Fibroblast of lung (primary cell): Measurements from ENCODE around the gene ZDHHC14. TPM values are rescaled to one million over a fixed set of nuclear protein-coding genes. Genes with fewer than 3 reads are reported as not detected.

Source experiments
- DNase-seq, 2 donors: peaks; one replicate each; pipeline versions ENCODE4 v3.0.0 to v3.0.0-alpha.2; 2010; ENCODE audit warnings: low read depth in 2 of 2
- H2AFZ ChIP-seq: 2 replicates; pipeline ENCODE4 v1.5.1; 2012; ENCODE audit warnings: low read length, control low read depth, inconsistent platforms
- H3K27ac ChIP-seq: 2 replicates; pipeline ENCODE4 v1.5.1; 2011; ENCODE audit warnings: low read length, control low read depth; ENCODE audit not compliant: insufficient read depth
- H3K27me3 ChIP-seq: 2 replicates; pipeline ENCODE4 v1.5.1; 2011; ENCODE audit warnings: mild to moderate bottlenecking, low read length; ENCODE audit not compliant: control insufficient read depth, insufficient read depth
- H3K36me3 ChIP-seq: 2 replicates; pipeline ENCODE4 v1.5.1; 2011; ENCODE audit warnings: low read length; ENCODE audit not compliant: control insufficient read depth, insufficient read depth
- H3K4me1 ChIP-seq: 2 replicates; pipeline ENCODE4 v1.5.1; 2011; ENCODE audit warnings: low read length; ENCODE audit not compliant: control insufficient read depth, insufficient read depth; ENCODE audit errors: extremely low read depth
- H3K4me2 ChIP-seq: 2 replicates; pipeline ENCODE4 v1.5.1; 2011; ENCODE audit warnings: low read length, control low read depth; ENCODE audit not compliant: insufficient read depth; ENCODE audit errors: extremely low read depth
- H3K4me3 ChIP-seq, 4 experiments: fragments of 200-600 bp in 1 of 4; sonication (generic) in 1 of 4; replicated peaks in 1 of 4; 2 replicates each; pipeline ENCODE4 v1.5.1; 2011 to 2016; ENCODE audit warnings: low read length in 4 of 4, low read depth in 3 of 4, mild to moderate bottlenecking in 3 of 4, control low read depth in 2 of 4, inconsistent platforms in 1 of 4, mixed read lengths in 1 of 4; ENCODE audit not compliant: insufficient read depth in 1 of 4; ENCODE audit errors: control extremely low read depth in 1 of 4
- H3K79me2 ChIP-seq: 2 replicates; pipeline ENCODE4 v1.5.1; 2012; ENCODE audit warnings: mild to moderate bottlenecking, low read length, inconsistent platforms; ENCODE audit not compliant: control insufficient read depth, insufficient read depth
- H3K9ac ChIP-seq: 2 replicates; pipeline ENCODE4 v1.5.1; 2011; ENCODE audit warnings: mild to moderate bottlenecking, low read length, control low read depth; ENCODE audit not compliant: insufficient read depth
- H3K9me3 ChIP-seq: 2 replicates; pipeline ENCODE4 v1.5.1; 2012; ENCODE audit warnings: low read depth, low read length; ENCODE audit not compliant: control insufficient read depth, insufficient read depth
- H4K20me1 ChIP-seq: 2 replicates; pipeline ENCODE4 v1.5.1; 2011; ENCODE audit warnings: low read length; ENCODE audit not compliant: control insufficient read depth, insufficient read depth; ENCODE audit errors: extremely low read depth
- CTCF ChIP-seq, 2 donors: IDR thresholded peaks in 1 of 2; conservative IDR thresholded peaks in 1 of 2; 1 replicate in 1 of 2; 2 replicates in 1 of 2; pipeline ENCODE4 v1.5.1; 2011 to 2012; ENCODE audit warnings: low read length in 2 of 2, control low read depth in 1 of 2, inconsistent platforms in 1 of 2, low read depth in 1 of 2, mild to moderate bottlenecking in 1 of 2
- EZH2 ChIP-seq: IDR thresholded peaks from 2 replicates; pipeline ENCODE4 v1.5.1; 2012; ENCODE audit warnings: low read length, control low read depth, mild to moderate bottlenecking; ENCODE audit errors: missing control alignments
- polyA plus RNA-seq, 2 donors: library from polyadenylated mRNA; depleted of rRNA in 1 of 2; stranded (reverse) in 1 of 2; unstranded in 1 of 2; fragments of >200 nt; gene quantifications; 2 replicates each; pipeline ENCODE4 v1.2.1, GENCODE V29; 2011 to 2012; ENCODE audit warnings: missing spikeins in 1 of 2
- total RNA-seq: library from RNA; depleted of rRNA; stranded (reverse); fragments of >200 nt; gene quantifications from 2 replicates; pipeline ENCODE4 v1.2.1, GENCODE V29; 2014

Gene ZDHHC14
- total and polyA plus RNA-seq, 2 donors (not counting 1 experiment from before 2014, with no cell fraction given) = 1.7 to 3.5 TPM

- Histone ChIP-seq H3K4me3 (no peak overlapping the region), H3K79me2 (no peaks in the 10 kb centered on the region), H3K36me3 (no peaks in the 10 kb centered on the region), H3K27ac (no peak overlapping the region), H3K4me2 (no peak overlapping the region), H3K9ac (no peak overlapping the region), H2AFZ (no peak overlapping the region), H4K20me1 (no peaks in the 10 kb centered on the region), H3K27me3 (no peaks in the 10 kb centered on the region), H3K4me1 (no peaks in the 10 kb centered on the region), H3K9me3 (no peaks in the 10 kb centered on the region)
- DNase-seq = no peak
- no peak for TF ChIP-seq CTCF (conservative IDR thresholded peaks at IDR 0.05 in 1 of 2, IDR thresholded peaks at IDR 0.05 in 1 of 2; ENCODE audit: low read depth in 1 of 2, low read length in 2 of 2)
- TF ChIP-seq EZH2 = no peak
Observed at GRCh38 chr6:157411368-157411767, 30.4 kb downstream of the ZDHHC14 start.

- H3K27me3 ChIP-seq = no peaks in the 10 kb centered on the region
- H3K9me3 ChIP-seq = no peaks in the 10 kb centered on the region
- H4K20me1 ChIP-seq = no peaks in the 10 kb centered on the region
- no peak for TF ChIP-seq EZH2
- TF ChIP-seq CTCF (conservative IDR thresholded peaks at IDR 0.05 in 1 of 2, IDR thresholded peaks at IDR 0.05 in 1 of 2; ENCODE audit: low read depth in 1 of 2, low read length in 2 of 2) = no peak
- no peaks in the 10 kb centered on the region for H3K4me1 ChIP-seq
- H3K4me3 ChIP-seq = no peak overlapping the region
- no peak overlapping the region for H2AFZ ChIP-seq
- H3K36me3 ChIP-seq = no peaks in the 10 kb centered on the region
- no peak overlapping the region for H3K4me2 ChIP-seq
- no peak for DNase-seq
- no peaks in the 10 kb centered on the region for H3K79me2 ChIP-seq
- H3K9ac ChIP-seq = no peak overlapping the region
- no peak overlapping the region for H3K27ac ChIP-seq
Observed at GRCh38 chr6:157412791-157413190, 31.8 kb downstream of the ZDHHC14 start.

DNA sequence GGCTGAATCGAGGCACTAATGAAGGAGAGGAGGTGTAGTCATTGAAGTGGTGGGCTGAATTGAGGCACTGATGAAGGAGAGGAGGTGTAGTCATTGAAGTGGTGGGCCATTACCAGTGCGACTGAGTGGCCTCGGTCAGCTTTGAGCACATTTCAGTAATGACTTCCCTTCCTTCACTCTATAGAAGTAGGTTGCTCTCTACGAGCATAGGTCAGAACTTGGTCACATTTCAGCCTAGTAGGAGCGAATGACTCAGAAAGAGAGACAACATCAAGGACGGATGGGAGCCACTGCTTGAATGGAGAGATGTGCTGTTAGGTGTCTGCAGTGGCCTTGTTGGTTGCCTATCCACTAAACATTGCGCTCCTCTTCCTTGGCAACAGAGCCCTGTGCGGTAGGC is 39.5 kb downstream of the ZDHHC14 start:
- TF ChIP-seq EZH2 (no peak), CTCF (conservative IDR thresholded peaks at IDR 0.05 in 1 of 2, IDR thresholded peaks at IDR 0.05 in 1 of 2; ENCODE audit: low read depth in 1 of 2, low read length in 2 of 2) (no peak)

More for the DNA sequence above, 39.5 kb downstream of the ZDHHC14 start:
- H4K20me1 ChIP-seq = no peaks in the 10 kb centered on the region
- no peak overlapping the region for H3K9ac ChIP-seq
- no peaks in the 10 kb centered on the region for H3K79me2 ChIP-seq
- no peak overlapping the region for H3K4me3 ChIP-seq
- H3K4me1 ChIP-seq = no peaks in the 10 kb centered on the region
- H3K27ac ChIP-seq = no peak overlapping the region
- H3K27me3 ChIP-seq = no peaks in the 10 kb centered on the region
- H3K9me3 ChIP-seq = no peaks in the 10 kb centered on the region
- H3K4me2 ChIP-seq = no peak overlapping the region
- H3K36me3 ChIP-seq = no peaks in the 10 kb centered on the region
- H2AFZ ChIP-seq = no peak overlapping the region
- DNase-seq = no peak
